ENCODE data around the gene EZH2.

DNA sequence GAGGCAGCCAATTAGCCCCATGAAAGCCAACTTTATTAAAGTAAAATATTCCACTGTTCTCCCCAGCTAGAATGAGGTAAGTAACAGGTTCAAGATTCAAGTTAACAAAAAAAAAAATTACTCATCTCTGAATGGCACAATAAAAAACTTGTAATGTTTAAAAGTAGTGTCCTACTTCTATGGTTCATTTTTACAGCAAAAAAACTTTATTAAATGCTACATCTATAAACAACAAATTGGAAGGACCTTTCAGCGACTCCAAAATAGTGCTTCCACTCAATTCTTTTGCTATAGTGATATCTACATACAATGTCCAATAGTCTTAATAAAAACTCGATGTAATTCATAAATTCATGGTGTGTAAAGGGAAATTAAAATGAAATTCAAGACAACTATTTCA lies 59.2 kb downstream of the EZH2 start:
- TF ChIP-seq, protein P1, sequence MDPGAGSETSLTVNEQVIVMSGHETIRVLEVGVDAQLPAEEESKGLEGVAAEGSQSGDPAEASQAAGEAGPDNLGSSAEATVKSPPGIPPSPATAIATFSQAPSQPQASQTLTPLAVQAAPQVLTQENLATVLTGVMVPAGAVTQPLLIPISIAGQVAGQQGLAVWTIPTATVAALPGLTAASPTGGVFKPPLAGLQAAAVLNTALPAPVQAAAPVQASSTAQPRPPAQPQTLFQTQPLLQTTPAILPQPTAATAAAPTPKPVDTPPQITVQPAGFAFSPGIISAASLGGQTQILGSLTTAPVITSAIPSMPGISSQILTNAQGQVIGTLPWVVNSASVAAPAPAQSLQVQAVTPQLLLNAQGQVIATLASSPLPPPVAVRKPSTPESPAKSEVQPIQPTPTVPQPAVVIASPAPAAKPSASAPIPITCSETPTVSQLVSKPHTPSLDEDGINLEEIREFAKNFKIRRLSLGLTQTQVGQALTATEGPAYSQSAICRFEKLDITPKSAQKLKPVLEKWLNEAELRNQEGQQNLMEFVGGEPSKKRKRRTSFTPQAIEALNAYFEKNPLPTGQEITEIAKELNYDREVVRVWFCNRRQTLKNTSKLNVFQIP (CRISPR knock-in tag; IDR thresholded peaks at IDR 0.05; ENCODE audit: borderline replicate concordance, low read depth) = no peak
- no peak for TF ChIP-seq ZFP3 (CRISPR knock-in tag; IDR thresholded peaks at IDR 0.05)

Data from SK-N-SH treated with all-trans-retinoic acid at 6 μM for 48 hours (cell line).